NT2/D1 (cell line): ENCODE data around the gene PIM1.

ENCODE experiments used
- YY1 ChIP-seq: IDR thresholded peaks from 2 replicates; pipeline ENCODE4 v1.6.1; 2011; ENCODE audit not compliant: insufficient read length, insufficient read depth
- ZNF274 ChIP-seq: IDR thresholded peaks from 2 replicates; pipeline ENCODE4 v1.6.1; 2011; ENCODE audit warnings: mild to moderate bottlenecking, low read depth, low read length

GRCh38 chr6:37137201-37138090, 32.5 kb upstream of the PIM1 start:
- no peak for TF ChIP-seq ZNF274
- TF ChIP-seq YY1, result peak; percentile 15
